ENCODE results near the gene C3orf62. TPM values are rescaled to one million over a fixed set of nuclear protein-coding genes. Genes with fewer than 3 reads are reported as not detected.

Gene C3orf62
- total and polyA plus RNA-seq, 9 of the 15 experiments (the other 6 are each of a cell fraction or from before 2014, with no cell fraction given), result 1.3 to 5.7 (median 3.4) TPM

DNA sequence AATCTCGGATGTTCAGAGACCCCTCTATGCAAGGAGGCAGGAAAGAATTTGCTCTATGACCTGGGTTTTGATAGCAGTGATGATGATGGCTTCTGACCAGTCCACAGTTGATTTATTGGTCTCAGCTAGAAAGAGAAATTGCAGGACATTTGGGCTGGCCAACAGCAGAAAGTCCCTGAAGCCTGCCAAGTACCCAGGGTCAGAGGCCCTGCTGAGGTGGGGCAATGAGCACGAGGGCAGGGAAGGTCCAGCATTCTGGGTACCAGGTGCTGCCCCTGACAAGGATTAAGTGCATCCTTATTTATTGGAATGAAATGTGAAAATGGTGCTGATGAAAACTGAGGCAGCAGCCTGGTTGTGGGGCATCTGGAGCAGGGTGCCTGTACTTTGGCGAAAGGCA, 19.8 kb downstream of the C3orf62 start:
- Histone ChIP-seq H3K9me1 (ENCODE audit: control insufficient read depth, insufficient read depth, low read length) (no peaks in the 10 kb centered on the region), H3K9me3 (replicated peaks; ENCODE audit: control insufficient read depth, insufficient read depth, low read depth, low read length) (no peaks in the 10 kb centered on the region), H3K4me2 (ENCODE audit: insufficient read depth, low read length) (no peak overlapping the region), H3K4me3 (no peak overlapping the region), H4K20me1 (replicated peaks; ENCODE audit: control insufficient read depth, insufficient read depth, low read length) (no peaks in the 10 kb centered on the region), H3K79me2 (ENCODE audit: control insufficient read depth, insufficient read depth, low read length) (no peaks in the 10 kb centered on the region), H3K4me1 (replicated peaks in 1 of 2; ENCODE audit: control insufficient read depth in 2 of 2, insufficient read depth in 2 of 2, low read length in 2 of 2) (no peaks in the 10 kb centered on the region; a peak in 1 of 5 replicates), H2AFZ (ENCODE audit: low read depth, low read length) (no peak overlapping the region), H3K36me3 (ENCODE audit: control insufficient read depth, insufficient read depth, low read length) (no peaks in the 10 kb centered on the region), H3K27ac (ENCODE audit: extremely low read depth, low read depth, low read length) (no peak overlapping the region), H3K27me3 (ENCODE audit: control insufficient read depth in 2 of 2, insufficient read depth in 2 of 2, low read length in 2 of 2) (no peaks in the 10 kb centered on the region), H3K9ac (ENCODE audit: insufficient read depth in 1 of 2, low read depth in 2 of 2, low read length in 2 of 2) (no peak overlapping the region; a peak in 1 of 4 replicates)
- DNase-seq (ENCODE audit: extremely low read depth in 1 of 4, low spot score in 3 of 4) (no peak), FAIRE-seq (no peak), ATAC-seq (no peak)
- in situ Hi-C loops (cut with MboI), result no loop called here
- POLR2A ChIA-PET, result no interaction called here
- WGBS (ENCODE audit: insufficient coverage, low coverage, missing lambda C conversion rate), result 37% methylated on average over 3 of the region's 3 CpGs
- intact Hi-C loops (cut with micrococcal nuclease), result no loop called here
- BruUV-seq (replicated peaks), result no TSS peak
- TF ChIP-seq MEIS2 (IDR thresholded peaks at IDR 0.05; ENCODE audit: partially characterized antibody), result peak; percentile 9
- no peak for TF ChIP-seq MAFG (tag; conservative IDR thresholded peaks at IDR 0.05)
- TF ChIP-seq KAT7 (CRISPR knock-in tag; IDR thresholded peaks at IDR 0.05; ENCODE audit: borderline replicate concordance), result no peak
- TF ChIP-seq ZNF77 (CRISPR knock-in tag; IDR thresholded peaks at IDR 0.05), result no peak
- TF ChIP-seq PBX2 (CRISPR knock-in tag; IDR thresholded peaks at IDR 0.05; ENCODE audit: low read depth), result no peak
- peak; percentile 35; the same call in 1 of the 2 replicates for TF ChIP-seq PBX2 (tag; conservative IDR thresholded peaks at IDR 0.05; ENCODE audit: low read depth)
- CTCF ChIA-PET (ENCODE audit: low intra/inter-chr PET ratio), result no interaction called here
